ENCODE measurements around the gene PYCR2.

Gene PYCR2

GRCh38 chr1:225876900-225877510 lies 47.0 kb downstream of the PYCR2 start:
- no peak for DNase-seq (ENCODE audit: low read depth)

- no peak for DNase-seq (ENCODE audit: low read depth)
Measured at GRCh38 chr1:225875044-225875815, 48.8 kb downstream of the PYCR2 start.

GRCh38 chr1:225874431-225874830 lies 49.6 kb downstream of the PYCR2 start:
- no peak for DNase-seq (ENCODE audit: low read depth)

- no peak for DNase-seq (ENCODE audit: low read depth)
Measured at GRCh38 chr1:225873281-225873850, 50.7 kb downstream of the PYCR2 start.

GRCh38 chr1:225872075-225872430 lies 52.0 kb downstream of the PYCR2 start:
- no peak for DNase-seq (ENCODE audit: low read depth)

GRCh38 chr1:225871359-225872074 lies 52.5 kb downstream of the PYCR2 start:
- no peak for DNase-seq (ENCODE audit: low read depth)

GRCh38 chr1:225870911-225871310 lies 53.1 kb downstream of the PYCR2 start:
- DNase-seq (ENCODE audit: low read depth), result no peak
